22Rv1 (cell line): ENCODE data around the gene ZFP36L2.

Experiments used
- CTCF ChIP-seq: fragments of 450-650 bp; IDR thresholded peaks from 2 replicates; pipeline ENCODE4 v1.5.1; 2017; ENCODE audit warnings: mild to moderate bottlenecking
- ZFX ChIP-seq: fragments of 450-650 bp; IDR thresholded peaks from 2 replicates; pipeline ENCODE4 v1.6.1; 2017; ENCODE audit warnings: antibody characterized with exemption, borderline replicate concordance

- no peak for TF ChIP-seq CTCF
- no peak for TF ChIP-seq ZFX
Measured at GRCh38 chr2:43174368-43174916, 52.0 kb downstream of the ZFP36L2 start.
